ENCODE measurements around the gene PGAM4. TPM values are rescaled to one million over a fixed set of nuclear protein-coding genes. Genes with fewer than 3 reads are reported as not detected.
"Not testable (repeated sequence)": the region's sequence is repeated elsewhere in the genome, so short reads cannot be mapped to it uniquely, and the experiment has no call there.

The PGAM4 gene
- not detected in 2 replicates for total RNA-seq (2014; rRNA removed)
- 1.4 TPM for polyA plus RNA-seq (2012)

DNA sequence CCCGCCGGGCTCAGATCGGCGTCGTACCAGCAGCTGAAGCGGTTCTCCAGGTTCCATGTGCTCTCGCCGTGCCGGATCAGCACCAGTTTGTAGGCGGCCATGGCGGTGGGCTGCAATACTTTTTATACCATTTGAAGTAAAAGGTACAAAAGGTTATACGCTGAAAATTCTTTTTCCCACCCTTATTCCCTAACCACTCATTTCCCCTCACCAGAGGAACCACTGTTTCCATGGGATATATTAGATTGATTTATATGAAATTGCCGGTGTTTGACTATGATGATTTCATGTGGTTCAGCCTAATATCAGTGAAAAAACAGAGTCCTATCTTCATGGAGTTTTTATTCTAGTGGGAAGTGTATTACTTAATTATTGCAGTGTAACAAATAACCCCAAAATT, at the start of gene PGAM4:
PGAM4 (minus strand) TSS at position 101 of the 400 bp plus-strand sequence; CDS start at position 101, 0 bp downstream.
- DNase-seq (ENCODE audit: low read depth) = no peak

- no peak for DNase-seq (ENCODE audit: low read depth)
These were observed 42.4 kb upstream of the PGAM4 start for GRCh38 chrX:78011846-78012245.

DNA sequence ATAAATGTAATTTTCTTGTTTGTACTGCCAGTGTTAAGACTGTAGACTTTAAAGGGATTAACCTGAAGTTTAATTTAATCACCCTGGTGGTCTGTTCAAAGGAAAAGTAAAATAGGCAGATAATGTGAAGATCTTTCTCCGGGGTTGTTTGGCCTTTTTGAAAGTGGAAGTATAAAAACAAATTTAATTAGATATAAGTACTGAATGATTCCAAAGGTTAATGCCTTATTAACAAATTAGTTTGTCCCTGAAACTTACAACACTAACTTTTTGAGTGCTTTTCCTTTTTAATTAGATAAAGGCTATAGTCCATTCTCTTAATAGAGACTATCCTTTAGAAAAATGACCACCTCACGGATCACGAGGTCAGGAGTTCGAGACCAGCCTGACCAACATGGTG, 10.4 kb upstream of the PGAM4 start:
- no peak for DNase-seq (ENCODE audit: low read depth)

GRCh38 chrX:77977518-77977917, 8.1 kb upstream of the PGAM4 start:
- DNase-seq (ENCODE audit: low read depth) = no peak

DNA sequence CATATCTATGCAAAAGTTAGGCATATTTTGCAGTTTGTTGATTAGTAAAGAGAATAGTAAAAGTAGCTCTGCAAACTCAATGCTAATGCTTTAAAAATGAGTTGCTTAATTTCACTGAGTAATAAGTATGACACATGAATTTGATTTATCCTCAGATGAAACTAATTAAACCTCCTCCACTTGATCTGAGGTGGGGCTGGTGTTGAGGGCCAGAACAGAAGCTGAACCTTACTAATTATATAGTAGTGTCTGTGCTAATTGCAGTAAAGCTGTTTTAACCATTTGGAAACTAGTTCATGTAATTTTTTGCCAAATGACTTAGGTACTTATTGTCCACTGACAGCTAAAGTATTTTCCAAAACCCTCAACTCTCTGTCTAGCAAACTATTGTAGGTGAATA, 7.7 kb upstream of the PGAM4 start:
- DNase-seq (ENCODE audit: low read depth) = no peak

- DNase-seq (ENCODE audit: low read depth) = peak; percentile 1
These were observed 6.3 kb upstream of the PGAM4 start for GRCh38 chrX:77975755-77976154.

- no peak for DNase-seq (ENCODE audit: low read depth)
These were observed 1.8 kb downstream of the PGAM4 start for GRCh38 chrX:77967631-77968030.

DNA sequence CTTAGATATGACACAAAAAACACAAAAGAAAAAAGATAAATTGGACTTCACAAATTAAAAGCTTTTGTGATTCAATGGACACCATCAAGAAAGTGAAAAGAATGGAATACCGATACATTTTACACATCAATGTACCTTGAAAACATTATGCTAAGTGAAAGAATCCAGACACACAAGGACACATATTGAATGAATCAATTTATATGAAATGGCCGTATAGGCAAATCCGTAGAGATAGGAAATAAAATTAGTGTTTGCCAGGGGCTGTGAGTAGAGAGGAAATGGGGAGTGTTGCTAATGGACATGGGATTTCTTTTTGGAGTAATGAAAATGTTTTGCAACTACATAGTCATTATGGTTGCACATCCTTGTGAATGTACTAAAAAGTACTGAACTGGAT, 3.1 kb downstream of the PGAM4 start:
- no peak for DNase-seq (ENCODE audit: low read depth)

DNA sequence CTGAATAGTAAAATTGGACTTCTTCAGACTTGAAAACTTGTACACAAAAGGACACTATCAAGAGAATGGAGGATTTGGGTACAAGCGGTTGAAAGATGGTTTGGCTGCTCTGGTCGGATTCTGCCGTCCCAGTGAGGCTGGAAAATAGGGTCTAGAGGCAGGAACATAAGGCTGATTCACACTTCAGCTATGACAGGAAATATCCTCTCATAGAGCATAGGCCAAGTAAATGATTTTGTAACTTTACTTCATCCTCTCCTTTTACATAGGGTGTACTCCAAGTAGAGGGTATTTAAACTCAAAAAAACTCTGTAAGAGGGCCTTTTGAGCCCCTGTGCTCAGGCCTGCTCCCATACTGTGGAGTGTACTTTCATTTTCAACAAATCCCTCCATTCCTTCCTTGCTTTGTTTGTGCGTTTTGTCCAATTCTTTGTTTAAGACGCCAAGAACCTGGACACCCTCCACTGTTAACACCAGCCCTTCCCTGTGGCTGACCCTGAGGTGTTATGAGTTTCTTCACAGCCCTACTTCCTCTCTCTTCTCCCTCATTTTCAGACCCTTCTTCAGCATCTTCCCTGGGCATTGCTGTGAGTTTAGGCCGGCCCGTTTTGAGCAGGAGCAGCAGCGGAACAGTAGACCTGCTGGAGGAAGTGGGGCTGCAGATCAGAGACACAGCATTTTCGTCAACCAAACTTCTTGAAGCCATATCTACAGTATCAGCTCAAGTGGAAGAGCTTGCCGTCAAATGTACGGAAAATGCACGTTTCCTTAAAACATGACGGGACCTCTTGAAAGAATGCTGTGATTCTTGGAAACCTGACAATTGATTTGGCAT, 7.2 kb downstream of the PGAM4 start:
- DNase-seq (ENCODE audit: low read depth) = no peak

DNA sequence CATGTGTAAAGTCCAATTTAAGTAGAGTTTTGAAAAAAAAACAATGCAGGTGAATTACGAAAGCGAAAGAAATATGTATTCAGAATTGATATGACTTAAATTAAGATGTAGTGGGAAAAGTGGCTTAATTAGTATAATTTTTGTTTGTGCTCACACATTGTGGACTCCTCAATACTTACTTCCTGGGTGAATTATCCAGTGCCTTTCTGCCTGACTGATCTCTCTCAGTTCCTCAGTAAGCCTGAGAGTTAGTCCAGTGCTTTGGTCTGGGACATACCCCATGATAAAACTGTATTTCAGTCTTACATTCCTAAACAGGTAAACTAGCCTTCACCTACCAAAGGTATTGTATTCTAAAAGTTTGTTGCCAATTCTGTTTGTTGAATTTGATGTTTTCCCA, 8.4 kb downstream of the PGAM4 start:
- DNase-seq (ENCODE audit: low read depth) = no peak

DNA sequence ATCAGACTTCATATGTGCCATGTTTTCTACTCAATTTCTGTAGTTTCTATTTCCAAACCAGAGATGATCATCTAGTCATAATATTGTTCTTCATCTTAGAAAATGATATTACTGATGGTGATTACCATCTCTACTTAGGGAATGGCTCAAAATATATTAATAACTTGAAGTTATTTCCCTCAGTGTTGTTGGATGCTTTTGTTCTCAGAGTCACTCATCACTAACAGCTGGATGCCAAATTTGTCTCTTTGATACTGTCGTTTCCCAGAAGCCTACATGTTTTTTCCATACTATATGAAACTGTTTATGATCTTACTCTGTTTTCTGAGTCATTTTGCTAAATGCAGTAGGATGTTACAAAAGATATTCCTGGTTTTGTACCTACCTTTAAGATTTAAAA, 8.9 kb downstream of the PGAM4 start:
- no peak for DNase-seq (ENCODE audit: low read depth)

DNA sequence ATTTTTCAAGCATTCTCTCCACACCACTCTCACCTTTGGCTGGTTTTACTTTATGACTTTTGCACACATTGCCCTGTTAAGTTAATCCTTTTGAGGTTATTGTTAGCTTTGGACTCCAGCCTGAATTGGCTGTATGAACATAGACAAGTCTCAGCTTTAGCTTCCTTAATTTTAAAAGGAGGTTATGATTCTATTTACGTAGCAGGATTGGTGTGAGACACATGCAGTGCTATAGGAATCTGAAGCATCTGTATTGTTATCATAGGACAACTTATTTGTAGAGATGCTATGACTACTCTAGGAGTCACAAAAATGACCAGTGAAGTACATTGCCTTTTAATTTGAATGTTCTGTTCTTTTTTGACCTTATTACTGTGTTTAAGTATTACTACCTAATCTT, 15.7 kb downstream of the PGAM4 start:
- DNase-seq (ENCODE audit: low read depth) = peak; percentile 7

GRCh38 chrX:77953302-77953701, 16.1 kb downstream of the PGAM4 start:
- no peak for DNase-seq (ENCODE audit: low read depth)

DNA sequence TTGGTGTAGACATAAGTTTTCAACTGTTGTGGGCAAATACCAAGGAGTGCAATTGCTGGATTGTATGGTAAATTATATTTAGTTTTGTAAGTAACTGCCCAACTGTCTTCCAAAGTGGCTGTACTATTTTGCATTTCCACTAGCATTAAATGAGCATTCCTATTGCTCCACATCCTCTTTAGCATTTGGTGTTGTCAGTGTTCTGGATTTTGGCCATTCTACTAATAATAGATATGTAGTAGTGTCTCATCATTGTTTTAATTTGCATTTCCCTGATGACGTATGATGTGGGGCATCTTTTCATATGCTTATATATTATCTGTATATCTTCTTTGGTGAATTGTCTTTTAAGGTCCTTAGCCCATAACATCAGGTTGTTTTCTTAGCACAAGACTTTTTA, 17.3 kb downstream of the PGAM4 start:
- no peak for DNase-seq (ENCODE audit: low read depth)

- no peak for DNase-seq (ENCODE audit: low read depth)
These were observed 19.6 kb downstream of the PGAM4 start for GRCh38 chrX:77949840-77950239.

- DNase-seq (ENCODE audit: low read depth) = no peak
These were observed 22.9 kb downstream of the PGAM4 start for GRCh38 chrX:77946571-77946970.

GRCh38 chrX:77945910-77946545, 23.4 kb downstream of the PGAM4 start:
- DNase-seq (ENCODE audit: low read depth) = no peak

DNA sequence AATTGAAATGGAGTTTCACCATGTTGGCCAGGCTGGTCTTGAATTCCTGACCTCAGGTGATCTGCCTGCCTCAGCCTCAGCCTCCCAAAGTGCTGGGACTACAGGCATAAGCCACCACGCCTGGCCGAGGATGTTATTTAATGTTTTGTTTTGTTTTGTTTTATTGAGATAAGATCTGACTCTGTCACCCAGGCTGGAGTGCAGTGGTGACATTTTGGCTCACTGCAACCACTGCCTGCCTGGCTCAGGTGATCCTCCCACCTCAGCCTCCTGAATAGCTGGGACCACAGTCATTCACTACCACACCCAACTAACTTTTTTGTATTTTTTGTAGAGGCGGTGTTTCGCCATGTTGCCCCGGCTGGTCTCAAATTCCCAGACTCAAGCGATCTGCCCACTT, 24.4 kb downstream of the PGAM4 start:
- not testable (repeated sequence) for DNase-seq (ENCODE audit: low read depth)

DNA sequence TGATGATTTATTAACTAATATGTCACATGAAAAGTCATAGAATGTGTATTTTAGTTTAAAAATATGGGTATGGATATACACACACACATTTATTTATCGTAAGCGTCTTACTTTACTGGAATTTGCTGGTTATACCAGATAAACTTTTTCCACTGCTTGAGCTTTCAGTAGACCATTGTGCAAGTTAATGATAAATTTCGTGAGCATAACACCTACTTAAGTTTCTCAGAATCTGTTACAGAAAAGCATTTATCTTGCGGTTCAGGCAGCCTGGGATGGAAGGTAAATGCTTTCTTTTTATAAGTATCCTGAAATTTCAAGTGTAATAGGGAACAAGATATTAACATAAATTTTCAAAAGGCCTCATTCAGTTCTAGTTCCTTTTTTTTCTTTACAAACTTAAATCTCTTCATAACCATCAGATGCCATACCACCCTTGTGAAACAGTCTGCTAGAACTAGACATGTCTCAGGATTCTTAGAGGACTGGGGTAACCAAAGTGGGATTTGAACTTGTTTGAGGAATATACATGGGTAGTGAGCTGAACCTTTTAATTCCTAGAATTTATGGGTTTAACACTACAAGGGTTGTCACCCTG, 31.3 kb downstream of the PGAM4 start:
- DNase-seq (ENCODE audit: low read depth) = no peak

DNA sequence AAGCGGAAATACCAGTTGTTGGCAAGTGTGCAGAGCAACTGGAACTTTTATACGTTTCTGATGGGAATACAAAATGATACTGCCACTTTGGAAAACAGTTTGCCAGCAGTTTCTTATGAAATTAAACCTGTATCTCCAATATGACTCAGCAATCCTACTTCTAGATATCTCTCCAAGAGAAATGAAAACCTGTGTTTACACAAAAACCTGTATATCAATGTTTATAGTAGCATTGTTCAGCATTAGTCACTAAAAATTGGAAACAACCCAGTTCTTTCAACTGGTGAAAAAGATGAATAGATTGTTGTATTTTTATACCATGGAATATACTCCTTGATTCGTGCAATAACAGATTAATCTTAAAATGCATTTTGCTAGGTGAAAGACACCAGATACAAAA, 32.1 kb downstream of the PGAM4 start:
- DNase-seq (ENCODE audit: low read depth) = peak; percentile 48

DNA sequence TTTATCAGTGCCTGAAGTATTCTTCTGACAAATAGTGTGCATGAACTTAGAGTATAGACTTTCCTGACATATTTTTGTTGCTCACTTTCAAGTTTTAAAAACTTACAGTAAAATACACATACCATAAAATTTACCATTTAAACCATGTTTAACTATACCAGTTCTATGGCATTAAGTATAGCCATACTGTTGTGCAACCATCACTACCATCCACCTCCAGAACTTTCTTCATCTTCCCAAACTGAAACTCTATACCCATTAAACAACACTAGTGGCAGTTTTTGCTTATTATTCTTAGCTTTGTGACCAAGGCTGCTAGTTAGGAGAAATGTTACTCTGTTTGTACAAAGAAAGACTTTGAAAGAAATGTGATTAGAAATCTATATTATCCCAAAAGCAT, 33.1 kb downstream of the PGAM4 start:
- no peak for DNase-seq (ENCODE audit: low read depth)

GRCh38 chrX:77935886-77936285, 33.6 kb downstream of the PGAM4 start:
- DNase-seq (ENCODE audit: low read depth) = no peak

GRCh38 chrX:77930581-77930980, 38.9 kb downstream of the PGAM4 start:
- no peak for DNase-seq (ENCODE audit: low read depth)

Data from LHCN-M2 (cell line).